ENCODE data around the gene VGLL4. TPM values are rescaled to one million over a fixed set of nuclear protein-coding genes. Genes with fewer than 3 reads are reported as not detected.

VGLL4 gene
- total RNA-seq, 1 experiment from 2014 or later, result 43.0 TPM

DNA sequence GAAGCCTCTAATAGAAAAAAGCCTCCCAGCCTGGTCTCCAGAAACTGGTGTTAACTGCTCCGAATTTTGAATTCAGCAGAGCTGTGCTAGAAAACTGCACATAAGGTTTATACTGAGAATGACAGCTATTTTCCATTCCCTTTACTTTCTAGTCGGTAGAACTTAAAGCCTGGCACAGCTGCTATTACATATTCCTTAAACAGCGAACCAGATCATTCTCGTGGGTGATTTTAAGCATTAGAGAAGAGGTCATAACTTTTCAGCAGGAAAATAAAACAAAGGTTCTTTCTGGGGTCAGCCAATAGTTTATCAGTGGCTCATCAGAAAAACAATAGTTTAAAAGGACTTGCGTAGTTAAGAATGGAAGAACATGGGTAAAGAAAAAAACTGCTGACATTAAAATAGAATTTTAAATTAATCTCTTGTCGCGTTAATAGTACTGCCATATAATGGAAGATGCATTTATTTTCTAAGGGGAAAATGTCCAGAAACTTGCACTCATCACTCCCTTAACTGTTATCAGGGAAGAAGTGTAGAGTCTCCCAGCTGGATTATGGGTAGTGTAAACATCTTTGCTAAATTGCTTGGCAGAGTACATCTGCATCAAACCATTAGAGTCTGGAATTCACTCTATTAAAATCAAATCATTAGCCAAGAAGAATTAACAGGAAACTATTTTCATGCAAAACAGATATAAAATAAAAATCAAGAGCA, 7.9 kb downstream of the VGLL4 start (continued):
- TF ChIP-seq, protein P1, sequence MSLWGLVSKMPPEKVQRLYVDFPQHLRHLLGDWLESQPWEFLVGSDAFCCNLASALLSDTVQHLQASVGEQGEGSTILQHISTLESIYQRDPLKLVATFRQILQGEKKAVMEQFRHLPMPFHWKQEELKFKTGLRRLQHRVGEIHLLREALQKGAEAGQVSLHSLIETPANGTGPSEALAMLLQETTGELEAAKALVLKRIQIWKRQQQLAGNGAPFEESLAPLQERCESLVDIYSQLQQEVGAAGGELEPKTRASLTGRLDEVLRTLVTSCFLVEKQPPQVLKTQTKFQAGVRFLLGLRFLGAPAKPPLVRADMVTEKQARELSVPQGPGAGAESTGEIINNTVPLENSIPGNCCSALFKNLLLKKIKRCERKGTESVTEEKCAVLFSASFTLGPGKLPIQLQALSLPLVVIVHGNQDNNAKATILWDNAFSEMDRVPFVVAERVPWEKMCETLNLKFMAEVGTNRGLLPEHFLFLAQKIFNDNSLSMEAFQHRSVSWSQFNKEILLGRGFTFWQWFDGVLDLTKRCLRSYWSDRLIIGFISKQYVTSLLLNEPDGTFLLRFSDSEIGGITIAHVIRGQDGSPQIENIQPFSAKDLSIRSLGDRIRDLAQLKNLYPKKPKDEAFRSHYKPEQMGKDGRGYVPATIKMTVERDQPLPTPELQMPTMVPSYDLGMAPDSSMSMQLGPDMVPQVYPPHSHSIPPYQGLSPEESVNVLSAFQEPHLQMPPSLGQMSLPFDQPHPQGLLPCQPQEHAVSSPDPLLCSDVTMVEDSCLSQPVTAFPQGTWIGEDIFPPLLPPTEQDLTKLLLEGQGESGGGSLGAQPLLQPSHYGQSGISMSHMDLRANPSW (CRISPR knock-in tag; conservative IDR thresholded peaks at IDR 0.05; ENCODE audit: low read depth), result no peak
- no peak for TF ChIP-seq CREB1 (CRISPR knock-in tag; IDR thresholded peaks at IDR 0.05)
- TF ChIP-seq, protein P2, sequence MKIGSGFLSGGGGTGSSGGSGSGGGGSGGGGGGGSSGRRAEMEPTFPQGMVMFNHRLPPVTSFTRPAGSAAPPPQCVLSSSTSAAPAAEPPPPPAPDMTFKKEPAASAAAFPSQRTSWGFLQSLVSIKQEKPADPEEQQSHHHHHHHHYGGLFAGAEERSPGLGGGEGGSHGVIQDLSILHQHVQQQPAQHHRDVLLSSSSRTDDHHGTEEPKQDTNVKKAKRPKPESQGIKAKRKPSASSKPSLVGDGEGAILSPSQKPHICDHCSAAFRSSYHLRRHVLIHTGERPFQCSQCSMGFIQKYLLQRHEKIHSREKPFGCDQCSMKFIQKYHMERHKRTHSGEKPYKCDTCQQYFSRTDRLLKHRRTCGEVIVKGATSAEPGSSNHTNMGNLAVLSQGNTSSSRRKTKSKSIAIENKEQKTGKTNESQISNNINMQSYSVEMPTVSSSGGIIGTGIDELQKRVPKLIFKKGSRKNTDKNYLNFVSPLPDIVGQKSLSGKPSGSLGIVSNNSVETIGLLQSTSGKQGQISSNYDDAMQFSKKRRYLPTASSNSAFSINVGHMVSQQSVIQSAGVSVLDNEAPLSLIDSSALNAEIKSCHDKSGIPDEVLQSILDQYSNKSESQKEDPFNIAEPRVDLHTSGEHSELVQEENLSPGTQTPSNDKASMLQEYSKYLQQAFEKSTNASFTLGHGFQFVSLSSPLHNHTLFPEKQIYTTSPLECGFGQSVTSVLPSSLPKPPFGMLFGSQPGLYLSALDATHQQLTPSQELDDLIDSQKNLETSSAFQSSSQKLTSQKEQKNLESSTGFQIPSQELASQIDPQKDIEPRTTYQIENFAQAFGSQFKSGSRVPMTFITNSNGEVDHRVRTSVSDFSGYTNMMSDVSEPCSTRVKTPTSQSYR (CRISPR knock-in tag; IDR thresholded peaks at IDR 0.05), result no peak

DNA sequence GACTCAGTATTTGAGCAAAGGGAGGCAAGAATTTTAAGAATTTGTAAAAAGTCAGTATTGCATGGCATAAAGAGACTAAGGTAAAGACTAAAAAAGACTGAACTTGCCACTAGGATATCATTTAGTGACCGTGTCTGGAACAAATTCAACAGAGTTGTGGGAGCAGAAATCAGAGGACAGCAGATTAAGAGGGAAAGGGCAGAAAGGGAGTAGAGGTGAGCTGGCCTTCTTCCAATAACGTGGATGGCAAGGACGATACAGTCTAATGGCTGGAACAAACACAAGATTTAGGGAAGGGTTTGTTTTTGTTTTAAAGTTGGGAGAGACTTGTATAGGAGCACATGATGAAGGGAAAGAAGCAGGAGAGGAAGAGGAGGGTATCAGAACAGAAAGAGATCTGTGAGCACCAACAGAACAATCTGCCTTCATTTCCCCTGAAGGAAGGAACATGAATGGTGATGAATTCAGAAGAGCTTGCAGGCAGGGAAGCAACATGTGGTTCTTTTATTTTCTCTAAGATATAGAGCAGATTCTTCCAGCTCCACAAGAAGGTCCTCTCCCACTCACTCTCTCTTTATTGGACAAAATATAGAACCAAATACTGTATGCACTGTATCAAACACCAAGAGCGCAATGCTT, 8.6 kb downstream of the VGLL4 start:
- H3K27me3 Mint-ChIP-seq (ENCODE audit: low read depth), result no peaks in the 10 kb centered on the region
- POLR2A ChIA-PET, result no interaction called here
- CTCF ChIA-PET, result interaction anchor here (0.8 kb wide), 1 partner anchor 78 kb away, joined by 3 read pairs; no protein-coding TSS in a partner anchor
- ATAC-seq (no peak), DNase-seq (ENCODE audit: low spot score) (no peak)
- H3K27ac Mint-ChIP-seq, result peak overlapping the region; percentile 43
- no peaks in the 10 kb centered on the region for H3K36me3 Mint-ChIP-seq
- H3K4me1 Mint-ChIP-seq, result peaks cover 78% of the 10 kb centered on the region
- no peaks in the 10 kb centered on the region for H3K9me3 Mint-ChIP-seq
- H3K4me3 Mint-ChIP-seq, result no peak overlapping the region
- no peak for TF ChIP-seq FOXK1 (CRISPR knock-in tag; IDR thresholded peaks at IDR 0.05)
- no peak for TF ChIP-seq KAT7 (CRISPR knock-in tag; IDR thresholded peaks at IDR 0.05; ENCODE audit: borderline replicate concordance)
- no peak for TF ChIP-seq EMX1 (CRISPR knock-in tag; IDR thresholded peaks at IDR 0.05)
- no peak for TF ChIP-seq NFATC4 (CRISPR knock-in tag; IDR thresholded peaks at IDR 0.05)
- TF ChIP-seq, protein P3, sequence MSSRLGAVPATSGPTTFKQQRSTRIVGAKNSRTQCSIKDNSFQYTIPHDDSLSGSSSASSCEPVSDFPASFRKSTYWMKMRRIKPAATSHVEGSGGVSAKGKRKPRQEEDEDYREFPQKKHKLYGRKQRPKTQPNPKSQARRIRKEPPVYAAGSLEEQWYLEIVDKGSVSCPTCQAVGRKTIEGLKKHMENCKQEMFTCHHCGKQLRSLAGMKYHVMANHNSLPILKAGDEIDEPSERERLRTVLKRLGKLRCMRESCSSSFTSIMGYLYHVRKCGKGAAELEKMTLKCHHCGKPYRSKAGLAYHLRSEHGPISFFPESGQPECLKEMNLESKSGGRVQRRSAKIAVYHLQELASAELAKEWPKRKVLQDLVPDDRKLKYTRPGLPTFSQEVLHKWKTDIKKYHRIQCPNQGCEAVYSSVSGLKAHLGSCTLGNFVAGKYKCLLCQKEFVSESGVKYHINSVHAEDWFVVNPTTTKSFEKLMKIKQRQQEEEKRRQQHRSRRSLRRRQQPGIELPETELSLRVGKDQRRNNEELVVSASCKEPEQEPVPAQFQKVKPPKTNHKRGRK (CRISPR knock-in tag; IDR thresholded peaks at IDR 0.05; ENCODE audit: borderline replicate concordance), result no peak
- no peak for TF ChIP-seq ZBTB21 (CRISPR knock-in tag; IDR thresholded peaks at IDR 0.05; ENCODE audit: borderline replicate concordance)
- TF ChIP-seq HMGA2 (CRISPR knock-in tag; IDR thresholded peaks at IDR 0.05), result no peak
- TF ChIP-seq ETV6 (CRISPR knock-in tag; IDR thresholded peaks at IDR 0.05), result no peak
- no peak for TF ChIP-seq ZNF263 (CRISPR knock-in tag; IDR thresholded peaks at IDR 0.05; ENCODE audit: low read depth)
- no peak for TF ChIP-seq MXD4 (CRISPR knock-in tag; IDR thresholded peaks at IDR 0.05; ENCODE audit: borderline replicate concordance)
- TF ChIP-seq, protein P4, sequence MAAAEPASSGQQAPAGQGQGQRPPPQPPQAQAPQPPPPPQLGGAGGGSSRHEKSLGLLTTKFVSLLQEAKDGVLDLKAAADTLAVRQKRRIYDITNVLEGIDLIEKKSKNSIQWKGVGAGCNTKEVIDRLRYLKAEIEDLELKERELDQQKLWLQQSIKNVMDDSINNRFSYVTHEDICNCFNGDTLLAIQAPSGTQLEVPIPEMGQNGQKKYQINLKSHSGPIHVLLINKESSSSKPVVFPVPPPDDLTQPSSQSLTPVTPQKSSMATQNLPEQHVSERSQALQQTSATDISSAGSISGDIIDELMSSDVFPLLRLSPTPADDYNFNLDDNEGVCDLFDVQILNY (CRISPR knock-in tag; IDR thresholded peaks at IDR 0.05), result no peak
- TF ChIP-seq, protein P5, sequence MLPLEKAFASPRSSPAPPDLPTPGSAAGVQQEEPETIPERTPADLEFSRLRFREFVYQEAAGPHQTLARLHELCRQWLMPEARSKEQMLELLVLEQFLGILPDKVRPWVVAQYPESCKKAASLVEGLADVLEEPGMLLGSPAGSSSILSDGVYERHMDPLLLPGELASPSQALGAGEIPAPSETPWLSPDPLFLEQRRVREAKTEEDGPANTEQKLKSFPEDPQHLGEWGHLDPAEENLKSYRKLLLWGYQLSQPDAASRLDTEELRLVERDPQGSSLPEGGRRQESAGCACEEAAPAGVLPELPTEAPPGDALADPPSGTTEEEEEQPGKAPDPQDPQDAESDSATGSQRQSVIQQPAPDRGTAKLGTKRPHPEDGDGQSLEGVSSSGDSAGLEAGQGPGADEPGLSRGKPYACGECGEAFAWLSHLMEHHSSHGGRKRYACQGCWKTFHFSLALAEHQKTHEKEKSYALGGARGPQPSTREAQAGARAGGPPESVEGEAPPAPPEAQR (CRISPR knock-in tag; IDR thresholded peaks at IDR 0.05), result no peak
- TF ChIP-seq ZNF396 (CRISPR knock-in tag; IDR thresholded peaks at IDR 0.05; ENCODE audit: borderline replicate concordance), result no peak
- TF ChIP-seq, protein P6, sequence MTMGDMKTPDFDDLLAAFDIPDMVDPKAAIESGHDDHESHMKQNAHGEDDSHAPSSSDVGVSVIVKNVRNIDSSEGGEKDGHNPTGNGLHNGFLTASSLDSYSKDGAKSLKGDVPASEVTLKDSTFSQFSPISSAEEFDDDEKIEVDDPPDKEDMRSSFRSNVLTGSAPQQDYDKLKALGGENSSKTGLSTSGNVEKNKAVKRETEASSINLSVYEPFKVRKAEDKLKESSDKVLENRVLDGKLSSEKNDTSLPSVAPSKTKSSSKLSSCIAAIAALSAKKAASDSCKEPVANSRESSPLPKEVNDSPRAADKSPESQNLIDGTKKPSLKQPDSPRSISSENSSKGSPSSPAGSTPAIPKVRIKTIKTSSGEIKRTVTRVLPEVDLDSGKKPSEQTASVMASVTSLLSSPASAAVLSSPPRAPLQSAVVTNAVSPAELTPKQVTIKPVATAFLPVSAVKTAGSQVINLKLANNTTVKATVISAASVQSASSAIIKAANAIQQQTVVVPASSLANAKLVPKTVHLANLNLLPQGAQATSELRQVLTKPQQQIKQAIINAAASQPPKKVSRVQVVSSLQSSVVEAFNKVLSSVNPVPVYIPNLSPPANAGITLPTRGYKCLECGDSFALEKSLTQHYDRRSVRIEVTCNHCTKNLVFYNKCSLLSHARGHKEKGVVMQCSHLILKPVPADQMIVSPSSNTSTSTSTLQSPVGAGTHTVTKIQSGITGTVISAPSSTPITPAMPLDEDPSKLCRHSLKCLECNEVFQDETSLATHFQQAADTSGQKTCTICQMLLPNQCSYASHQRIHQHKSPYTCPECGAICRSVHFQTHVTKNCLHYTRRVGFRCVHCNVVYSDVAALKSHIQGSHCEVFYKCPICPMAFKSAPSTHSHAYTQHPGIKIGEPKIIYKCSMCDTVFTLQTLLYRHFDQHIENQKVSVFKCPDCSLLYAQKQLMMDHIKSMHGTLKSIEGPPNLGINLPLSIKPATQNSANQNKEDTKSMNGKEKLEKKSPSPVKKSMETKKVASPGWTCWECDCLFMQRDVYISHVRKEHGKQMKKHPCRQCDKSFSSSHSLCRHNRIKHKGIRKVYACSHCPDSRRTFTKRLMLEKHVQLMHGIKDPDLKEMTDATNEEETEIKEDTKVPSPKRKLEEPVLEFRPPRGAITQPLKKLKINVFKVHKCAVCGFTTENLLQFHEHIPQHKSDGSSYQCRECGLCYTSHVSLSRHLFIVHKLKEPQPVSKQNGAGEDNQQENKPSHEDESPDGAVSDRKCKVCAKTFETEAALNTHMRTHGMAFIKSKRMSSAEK (CRISPR knock-in tag; IDR thresholded peaks at IDR 0.05; ENCODE audit: borderline replicate concordance), result no peak
- no peak for TF ChIP-seq ELF4 (CRISPR knock-in tag; IDR thresholded peaks at IDR 0.05; ENCODE audit: low read depth)
- TF ChIP-seq TP53 (CRISPR knock-in tag; IDR thresholded peaks at IDR 0.05), result no peak

Measured in WTC11 (cell line).